Activated CD4-positive, alpha-beta T cell treated with anti-CD3 and anti-CD28 coated beads for 36 hours (primary cell): Measurements from ENCODE around the gene TIMP2. TPM values are rescaled to one million over a fixed set of nuclear protein-coding genes. Genes with fewer than 3 reads are reported as not detected.

Experiments used
- ATAC-seq: fragments of 200-7000 bp; cut with Tn5 transposase; one replicate; pipeline ENCODE4 v1.10.0; 2021; ENCODE audit warnings: mild to moderate bottlenecking, moderate library complexity
- CTCF ChIA-PET: fragments of 350-600 bp; sonication (Branson Sonifier 250); formaldehyde crosslinking; loops from one replicate; lab custom pipeline; 2021; ENCODE audit warnings: antibody characterized with exemption; lab: Charles Lee
- POLR2A ChIA-PET: fragments of 350-600 bp; sonication (Branson Sonifier 250); formaldehyde crosslinking; loops from one replicate; lab custom pipeline; 2021; ENCODE audit warnings: antibody characterized with exemption, inconsistent platforms; lab: Charles Lee
- DNase-seq: peaks from one replicate; pipeline ENCODE4 v3.0.0-alpha.2; 2020
- H3K27ac Mint-ChIP-seq: one replicate; pipeline ENCODE4 v1.8.0; 2021; ENCODE audit warnings: mixed read lengths
- H3K27me3 Mint-ChIP-seq: one replicate; pipeline ENCODE4 v1.8.0; 2021; ENCODE audit warnings: mixed read lengths
- H3K36me3 Mint-ChIP-seq: one replicate; pipeline ENCODE4 v1.8.0; 2021; ENCODE audit warnings: low read depth, mixed read lengths
- H3K4me1 Mint-ChIP-seq: one replicate; pipeline ENCODE4 v1.8.0; 2021; ENCODE audit warnings: mixed read lengths
- H3K4me3 Mint-ChIP-seq: one replicate; pipeline ENCODE4 v1.8.0; 2021; ENCODE audit warnings: mild to moderate bottlenecking, moderate library complexity, mixed read lengths
- H3K9me3 Mint-ChIP-seq: one replicate; pipeline ENCODE4 v1.8.0; 2021; ENCODE audit warnings: low read depth, mixed read lengths
- intact Hi-C, 2 experiments: fragments of 100-400 bp; cut with DNase I in 1 of 2; cut with micrococcal nuclease in 1 of 2; formaldehyde crosslinking; loops; one replicate each; pipeline versions ENCODE4 v1.14.2 to v1.15.1; 2022 to 2024; cut with DNase I, micrococcal nuclease
- total RNA-seq, 2 experiments: library from RNA; stranded (reverse); gene quantifications; one replicate each; pipeline ENCODE4 v1.2.3, GENCODE V29; 2021

TIMP2 gene, protein sequence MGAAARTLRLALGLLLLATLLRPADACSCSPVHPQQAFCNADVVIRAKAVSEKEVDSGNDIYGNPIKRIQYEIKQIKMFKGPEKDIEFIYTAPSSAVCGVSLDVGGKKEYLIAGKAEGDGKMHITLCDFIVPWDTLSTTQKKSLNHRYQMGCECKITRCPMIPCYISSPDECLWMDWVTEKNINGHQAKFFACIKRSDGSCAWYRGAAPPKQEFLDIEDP
- total RNA-seq: 1 to 10 TPM; 1.6 to 1.9 TPM

DNA sequence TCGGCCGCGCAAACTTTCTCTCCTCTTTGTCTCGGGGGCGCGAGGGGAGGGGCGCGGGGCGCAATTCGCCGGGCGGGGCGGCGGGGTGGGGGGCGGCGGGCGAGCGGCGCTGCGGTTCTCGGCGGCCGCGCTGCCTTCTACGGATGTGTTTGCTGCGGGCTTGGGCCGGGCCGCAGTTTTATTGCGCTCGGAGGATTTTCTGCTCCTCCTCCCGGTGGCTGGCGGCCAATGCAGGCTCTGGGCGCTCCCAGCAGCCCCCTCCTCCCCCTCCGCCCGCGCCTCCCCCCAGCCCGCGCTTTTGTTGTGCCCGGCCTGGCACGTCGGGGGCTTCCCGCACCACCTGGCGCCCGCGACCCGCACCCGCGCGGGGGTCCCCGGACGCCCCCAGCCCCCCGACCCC lies at the start of gene TIMP2:
Gene TIMP2, minus strand, starts transcription at position 154 of the 400 bp plus-strand sequence. CDS start 299 bp downstream, outside the sequence.
- ChIA-PET POLR2A (no interaction called here), CTCF (interaction anchor here (0.6 kb wide), 1 partner anchor 59 kb away, joined by 3 read pairs; no protein-coding TSS in a partner anchor)

DNA sequence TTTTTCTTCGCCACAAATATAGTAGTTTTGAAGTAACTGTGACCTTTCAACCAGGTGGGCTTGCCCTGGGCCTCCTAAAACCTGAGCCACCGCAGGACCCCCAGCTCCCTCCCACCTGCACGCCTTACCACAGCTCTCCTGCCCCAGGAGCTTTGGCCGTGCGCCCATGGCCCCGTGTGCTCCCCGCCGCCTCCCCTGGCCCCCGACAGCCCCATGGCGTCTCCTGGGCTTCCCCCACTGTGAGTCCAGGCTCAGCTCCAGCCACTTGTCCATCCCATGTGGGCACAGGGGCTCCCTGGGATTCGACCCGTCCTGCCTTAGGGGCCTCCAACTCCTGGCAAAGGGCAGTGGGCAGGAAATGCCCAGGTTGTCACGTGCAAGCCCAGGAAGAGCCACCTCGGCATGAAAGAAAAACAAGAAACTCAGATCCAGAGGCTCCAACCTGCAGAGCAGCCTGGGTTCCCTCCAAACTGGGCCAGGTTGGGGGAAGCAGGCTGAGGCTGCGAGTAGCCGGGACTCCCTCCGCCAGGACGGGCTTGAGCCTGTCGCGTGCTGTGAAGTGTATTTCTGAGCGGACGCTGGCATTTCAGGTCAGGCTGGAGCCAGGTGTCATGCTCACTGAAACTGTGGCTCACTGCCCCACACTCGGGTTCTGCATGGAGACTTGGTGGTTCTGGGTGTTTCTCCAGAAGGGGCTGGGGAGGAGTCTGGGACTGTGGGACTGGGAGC lies 48.8 kb upstream of the TIMP2 start:
- CTCF ChIA-PET: no interaction called here
- Mint-ChIP-seq H3K4me3 (no peak overlapping the region), H3K27ac (no peak overlapping the region), H3K36me3 (peaks cover 17% of the 10 kb centered on the region), H3K9me3 (no peaks in the 10 kb centered on the region), H3K27me3 (no peaks in the 10 kb centered on the region), H3K4me1 (peaks cover 19% of the 10 kb centered on the region)
- POLR2A ChIA-PET: no interaction called here
- ATAC-seq (no peak), DNase-seq (no peak)
- intact Hi-C loops: loop anchor here in 1 of 2 experiments (10.0 kb wide), 1 partner anchor 479 kb away; no protein-coding TSS in a partner anchor

More for the DNA sequence above, at the start of gene TIMP2:
- Mint-ChIP-seq H3K27ac (no peak within 1 kb of the TSS), H3K36me3 (no peaks in the 10 kb centered on the region), H3K4me1 (peaks cover 9% of the 10 kb centered on the region), H3K27me3 (peaks cover 4% of the 10 kb centered on the region), H3K4me3 (peak within 1 kb of the TSS; percentile 45), H3K9me3 (no peaks in the 10 kb centered on the region)
- ATAC-seq (peak; percentile 86), DNase-seq (peak; percentile 83)
- intact Hi-C loops: loop anchor here (2.0 kb wide), 1 partner anchor 60 kb away; no protein-coding TSS in a partner anchor

DNA sequence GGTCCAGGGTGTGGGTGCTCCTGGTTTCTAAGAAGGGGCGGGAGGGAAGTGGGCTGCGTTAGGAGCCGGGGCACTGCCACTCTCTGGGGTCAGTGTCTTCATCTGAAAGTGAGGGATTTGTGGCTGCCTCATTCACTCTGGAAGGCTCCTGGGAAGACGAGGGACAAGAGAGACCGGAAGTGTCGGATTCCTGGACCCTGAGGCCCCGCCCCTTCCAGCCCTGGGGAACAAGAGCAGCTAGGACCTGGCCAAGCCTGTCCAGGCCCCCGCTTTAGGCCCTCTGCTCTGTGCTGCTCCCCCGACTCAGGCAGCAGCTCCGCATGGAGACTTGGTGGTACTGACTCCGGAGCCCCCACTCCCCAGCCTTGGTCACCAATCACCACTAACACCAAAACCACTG lies 48.0 kb upstream of the TIMP2 start:
- ATAC-seq (no peak), DNase-seq (no peak)
- CTCF ChIA-PET: interaction anchor here (0.6 kb wide), 1 partner anchor 1002 kb away, joined by 3 read pairs; no protein-coding TSS in a partner anchor
- Mint-ChIP-seq H3K27me3 (no peaks in the 10 kb centered on the region), H3K4me3 (no peak overlapping the region), H3K36me3 (peaks cover 18% of the 10 kb centered on the region), H3K9me3 (no peaks in the 10 kb centered on the region), H3K4me1 (peaks cover 19% of the 10 kb centered on the region), H3K27ac (no peak overlapping the region)
- intact Hi-C loops: loop anchor here in 1 of 2 experiments (10.0 kb wide), 1 partner anchor 478 kb away; no protein-coding TSS in a partner anchor
- POLR2A ChIA-PET: no interaction called here

DNA sequence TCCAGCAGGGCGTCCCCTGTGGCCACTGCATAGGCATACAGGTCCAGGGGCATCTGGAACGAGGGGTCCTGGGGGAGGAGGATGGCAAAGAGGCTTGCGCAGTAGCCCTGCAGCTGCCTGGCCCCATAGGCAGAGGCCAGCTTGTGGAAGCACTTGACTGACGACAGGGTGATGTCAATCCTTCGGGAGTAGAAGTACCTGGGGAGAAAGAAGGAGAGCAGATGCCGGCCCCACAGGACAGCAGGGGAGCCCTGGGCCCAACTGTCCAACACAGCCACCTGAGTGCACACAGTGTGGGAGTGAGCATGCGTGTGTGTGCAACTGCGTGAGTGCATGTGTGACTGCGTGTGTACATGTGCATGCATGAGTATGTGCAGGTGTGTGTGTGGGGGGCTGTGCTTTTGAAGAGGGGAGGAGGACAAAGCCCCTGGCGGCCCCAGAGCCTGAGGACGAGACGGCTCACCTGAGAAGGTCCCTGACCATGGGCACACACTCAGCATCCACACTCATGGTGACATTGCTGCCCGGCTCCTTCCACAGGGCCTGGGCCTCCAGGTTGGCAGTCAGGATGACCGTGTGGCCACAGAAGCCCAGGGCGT lies 47.4 kb upstream of the TIMP2 start:
- ATAC-seq: no peak
- Mint-ChIP-seq H3K27me3 (no peaks in the 10 kb centered on the region), H3K9me3 (no peaks in the 10 kb centered on the region), H3K36me3 (peaks cover 18% of the 10 kb centered on the region), H3K4me3 (no peak overlapping the region), H3K27ac (no peak overlapping the region), H3K4me1 (peaks cover 14% of the 10 kb centered on the region)
- intact Hi-C loops: loop anchor here in 1 of 2 experiments (10.0 kb wide), 1 partner anchor 478 kb away; no protein-coding TSS in a partner anchor
- ChIA-PET POLR2A (interaction anchor here (1.5 kb wide), 1 partner anchor 107 kb away, joined by 5 read pairs; no protein-coding TSS in a partner anchor), CTCF (interaction anchor here (0.9 to 3.6 kb wide), 6 partner anchors 12 to 475 kb away, joined by 3 to 37 read pairs (median 6); no protein-coding TSS in a partner anchor)
- no peak for DNase-seq

DNA sequence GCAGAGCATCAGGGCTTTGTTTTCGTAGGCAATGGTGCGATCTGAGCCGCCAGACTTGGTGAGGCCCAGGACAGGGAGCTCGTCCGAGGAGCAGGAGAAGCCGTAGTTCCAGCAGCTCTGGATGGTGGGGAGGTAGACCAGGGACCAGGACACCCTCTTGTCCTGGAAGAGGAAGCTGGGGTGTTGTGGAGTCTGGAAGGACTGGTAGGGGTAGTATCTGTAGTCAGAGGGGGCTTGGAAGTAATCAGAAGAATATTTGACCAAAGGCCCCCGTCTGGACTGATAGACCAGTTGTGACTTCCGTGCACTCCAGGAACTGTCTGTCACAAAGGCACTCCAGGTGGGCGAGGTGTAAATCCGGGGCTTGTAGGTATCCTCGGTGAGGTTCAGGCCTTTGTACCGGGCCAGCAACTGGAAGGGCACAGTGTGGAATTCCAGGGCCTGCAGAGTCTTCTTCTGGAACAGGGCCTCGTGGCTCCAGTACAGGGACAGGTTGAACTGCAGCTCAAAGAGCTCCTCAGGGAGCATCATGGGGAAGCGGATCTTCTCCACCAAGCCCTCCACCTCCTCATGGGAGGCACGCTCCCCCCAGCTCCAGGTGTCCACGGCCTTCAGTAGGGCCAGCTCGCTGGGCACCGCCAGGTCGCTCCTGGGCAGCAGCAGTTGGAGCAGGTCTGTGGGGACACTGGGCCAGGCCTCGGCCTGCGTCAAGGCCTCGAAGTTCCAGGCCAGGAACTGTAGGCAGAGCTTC lies 46.7 kb upstream of the TIMP2 start:
- peak; percentile 17 for ATAC-seq
- ChIA-PET POLR2A (interaction anchor here (0.6 to 1.5 kb wide), 2 partner anchors 106 to 518 kb away, joined by 5 read pairs; no protein-coding TSS in a partner anchor), CTCF (interaction anchor here (0.6 to 3.6 kb wide), 16 partner anchors 8 to 913 kb away, joined by 3 to 37 read pairs (median 4); partner anchors contain the start of gene LGALS3BP)
- H3K4me1 Mint-ChIP-seq: peaks cover 9% of the 10 kb centered on the region
- no peaks in the 10 kb centered on the region for H3K9me3 Mint-ChIP-seq
- peak overlapping the region; percentile 13 for H3K27ac Mint-ChIP-seq
- intact Hi-C loops: loop anchor here (1.0 to 10.0 kb wide), 5 partner anchors 106 to 477 kb away; no protein-coding TSS in a partner anchor
- no peak overlapping the region for H3K4me3 Mint-ChIP-seq
- DNase-seq: no peak
- H3K36me3 Mint-ChIP-seq: peaks cover 18% of the 10 kb centered on the region
- H3K27me3 Mint-ChIP-seq: no peaks in the 10 kb centered on the region

DNA sequence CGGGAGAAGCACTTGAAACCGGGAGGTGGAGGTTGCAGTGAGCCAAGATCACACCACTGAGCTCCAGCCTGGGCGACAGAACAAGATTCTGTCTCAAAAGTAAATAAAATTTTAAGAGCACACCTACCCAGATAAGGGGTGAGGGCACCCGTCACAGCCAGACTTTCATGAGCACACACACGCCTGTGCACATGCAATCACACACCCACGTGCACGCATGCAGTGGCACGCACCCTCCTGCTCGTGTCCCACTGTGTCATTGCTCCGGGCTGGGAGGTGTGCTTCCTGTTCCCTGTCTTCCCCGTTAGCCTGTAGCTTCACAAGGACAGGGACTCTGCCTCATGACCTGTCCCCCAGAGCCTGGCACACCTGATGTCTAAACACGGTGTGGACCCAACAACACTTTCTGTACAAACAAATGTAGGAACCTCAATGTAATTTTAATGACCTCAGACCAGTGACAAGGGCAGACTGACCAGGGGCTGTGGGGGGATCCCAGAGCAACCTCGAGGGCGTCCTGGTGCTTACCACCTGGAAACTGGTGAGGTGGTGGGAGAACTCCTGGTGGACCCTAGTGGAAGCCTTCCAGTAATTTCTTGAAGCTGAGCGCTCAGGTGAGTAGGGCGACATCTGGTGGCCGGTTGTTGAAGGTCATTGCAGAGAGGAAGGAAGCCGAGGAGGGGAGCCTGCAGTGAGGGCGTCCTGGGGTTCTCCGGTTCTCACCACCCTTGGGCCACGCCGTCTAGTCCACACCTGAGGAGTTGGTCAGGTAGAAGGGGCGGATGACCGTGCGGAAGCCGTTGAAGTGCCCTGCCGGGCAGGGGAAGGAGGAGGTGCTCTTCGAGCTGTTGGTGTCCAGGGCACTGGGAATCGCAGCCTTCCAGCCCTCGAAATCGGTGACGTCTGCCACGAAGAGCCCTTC lies 45.9 kb upstream of the TIMP2 start:
- DNase-seq: peak; percentile 89
- POLR2A ChIA-PET: interaction anchor here (0.6 to 1.5 kb wide), 2 partner anchors 105 to 518 kb away, joined by 5 read pairs; no protein-coding TSS in a partner anchor
- peak overlapping the region; percentile 17 for H3K27ac Mint-ChIP-seq

DNA sequence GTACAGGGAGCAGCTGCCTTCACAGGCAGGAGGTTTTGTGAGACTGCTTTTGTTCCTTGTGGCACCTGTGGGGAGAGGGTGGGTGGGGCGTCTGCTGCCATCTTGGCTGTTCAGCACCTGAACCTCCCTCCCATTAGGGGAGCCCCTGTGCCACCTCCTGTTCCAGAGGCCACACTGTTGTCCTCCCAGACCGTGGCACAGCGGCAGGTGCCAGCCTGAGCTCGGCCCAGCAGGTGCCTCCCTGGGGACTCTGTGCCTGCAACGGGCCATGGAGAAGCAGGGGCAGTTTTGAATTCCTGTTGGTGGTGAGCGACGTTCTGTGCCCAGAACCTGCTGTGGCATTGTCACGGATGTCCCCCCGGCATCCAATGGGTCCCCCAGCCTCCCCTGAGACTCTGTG lies 44.7 kb upstream of the TIMP2 start:
- H3K4me3 Mint-ChIP-seq: no peak overlapping the region
- no peaks in the 10 kb centered on the region for H3K27me3 Mint-ChIP-seq
- H3K9me3 Mint-ChIP-seq: no peaks in the 10 kb centered on the region
- no peak for ATAC-seq
- H3K27ac Mint-ChIP-seq: no peak overlapping the region
- ChIA-PET CTCF (interaction anchor here (0.6 to 3.6 kb wide), 4 partner anchors 16 to 497 kb away, joined by 3 to 37 read pairs (median 3); no protein-coding TSS in a partner anchor), POLR2A (no interaction called here)
- DNase-seq: no peak
- H3K4me1 Mint-ChIP-seq: peaks cover 6% of the 10 kb centered on the region
- intact Hi-C loops: loop anchor here (2.0 to 10.0 kb wide), 2 partner anchors 473 to 475 kb away; no protein-coding TSS in a partner anchor
- H3K36me3 Mint-ChIP-seq: peaks cover 13% of the 10 kb centered on the region

More for the DNA sequence above, 45.9 kb upstream of the TIMP2 start:
- Mint-ChIP-seq H3K4me1 (peaks cover 9% of the 10 kb centered on the region), H3K9me3 (no peaks in the 10 kb centered on the region), H3K27me3 (no peaks in the 10 kb centered on the region), H3K36me3 (peaks cover 18% of the 10 kb centered on the region), H3K4me3 (no peak overlapping the region)
- peak; percentile 80 for ATAC-seq
- CTCF ChIA-PET: interaction anchor here (0.6 to 3.6 kb wide), 24 partner anchors 9 to 913 kb away, joined by 3 to 37 read pairs (median 3); partner anchors contain the start of genes CEP295NL, ENGASE and LGALS3BP
- intact Hi-C loops: loop anchor here (1.0 to 10.0 kb wide), 5 partner anchors 105 to 476 kb away; no protein-coding TSS in a partner anchor

DNA sequence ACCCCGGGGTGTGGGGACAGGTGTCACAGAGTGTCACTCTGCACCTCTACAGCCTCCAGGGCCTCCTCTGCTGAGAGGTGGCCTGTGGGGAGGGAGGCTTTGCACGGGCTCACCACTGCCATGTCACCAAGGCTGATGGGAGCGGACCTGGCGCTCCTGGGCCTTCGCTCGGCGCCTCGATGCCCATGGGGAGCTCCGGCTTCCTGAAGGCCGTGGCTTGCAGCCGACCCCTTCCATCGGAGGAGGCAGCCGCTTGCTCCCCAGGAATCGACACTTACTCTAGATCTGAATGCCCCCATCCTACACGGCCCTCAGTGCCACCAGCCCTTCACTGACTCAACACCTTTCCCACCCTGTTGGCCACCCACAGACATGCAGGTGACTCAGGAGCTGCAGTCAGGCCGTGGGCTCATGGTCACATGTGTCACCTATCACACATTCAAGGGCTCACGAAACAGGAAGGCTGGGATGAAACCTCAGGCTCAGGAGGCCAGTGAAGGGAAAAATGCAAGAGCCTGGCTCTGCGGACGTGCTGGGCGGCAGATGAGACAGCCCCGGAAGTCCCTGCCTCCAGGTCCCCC lies 42.7 kb upstream of the TIMP2 start:
- intact Hi-C loops: no loop called here
- no peak overlapping the region for H3K27ac Mint-ChIP-seq
- ATAC-seq (no peak), DNase-seq (no peak)
- H3K9me3 Mint-ChIP-seq: no peaks in the 10 kb centered on the region
- CTCF ChIA-PET: interaction anchor here (0.6 to 1.1 kb wide), 3 partner anchors 58 to 433 kb away, joined by 3 read pairs; no protein-coding TSS in a partner anchor
- no peaks in the 10 kb centered on the region for H3K27me3 Mint-ChIP-seq
- peaks cover 6% of the 10 kb centered on the region for H3K4me1 Mint-ChIP-seq
- H3K36me3 Mint-ChIP-seq: peaks cover 10% of the 10 kb centered on the region
- H3K4me3 Mint-ChIP-seq: no peak overlapping the region
- POLR2A ChIA-PET: no interaction called here

DNA sequence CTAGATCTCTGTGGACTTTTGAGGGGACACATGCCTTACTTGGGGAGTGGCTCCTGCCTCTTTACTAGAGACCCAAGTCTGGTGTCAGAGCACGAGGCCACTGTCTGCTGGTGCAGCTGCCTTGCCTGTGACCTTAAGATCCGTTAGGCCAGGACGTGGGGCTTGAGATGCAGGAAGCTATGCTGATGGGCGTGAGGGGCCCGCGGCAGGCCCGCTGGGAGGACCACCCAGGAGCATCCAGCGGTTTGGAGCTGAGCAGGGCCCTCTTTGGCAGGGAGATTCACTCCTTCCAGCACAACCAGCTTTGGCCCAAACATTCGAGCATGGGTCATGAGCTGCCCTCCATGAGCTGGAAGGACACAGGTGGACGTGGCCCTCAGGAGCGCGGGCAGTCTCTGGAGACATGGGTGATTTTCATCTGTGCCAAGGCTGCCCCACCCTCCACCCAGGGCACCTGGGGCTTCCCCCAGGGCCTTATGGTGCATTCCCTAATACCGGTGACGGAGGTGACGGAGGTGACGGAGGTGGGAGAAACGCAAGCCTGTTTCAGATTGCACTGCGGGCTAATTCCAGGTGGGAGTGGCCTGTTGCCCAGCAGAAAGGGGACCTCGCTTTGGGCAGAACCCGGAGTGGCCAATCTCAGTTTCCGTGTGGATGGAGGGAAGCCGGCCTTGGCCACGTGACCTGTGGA lies 41.9 kb upstream of the TIMP2 start:
- peaks cover 10% of the 10 kb centered on the region for H3K36me3 Mint-ChIP-seq
- no peaks in the 10 kb centered on the region for H3K27me3 Mint-ChIP-seq
- H3K4me1 Mint-ChIP-seq: peaks cover 6% of the 10 kb centered on the region
- intact Hi-C loops: no loop called here
- no peak overlapping the region for H3K4me3 Mint-ChIP-seq
- POLR2A ChIA-PET: no interaction called here
- DNase-seq: no peak
- no peaks in the 10 kb centered on the region for H3K9me3 Mint-ChIP-seq
- no peak overlapping the region for H3K27ac Mint-ChIP-seq
- no peak for ATAC-seq
- CTCF ChIA-PET: interaction anchor here (0.6 to 1.1 kb wide), 5 partner anchors 13 to 650 kb away, joined by 3 to 4 read pairs (median 3); no protein-coding TSS in a partner anchor
